EH (cell line): Measurements from ENCODE around the gene TMCO6.
"Not testable (repeated sequence)": the region's sequence is repeated elsewhere in the genome, so short reads cannot be mapped to it uniquely, and the experiment has no call there.

Experiments
- DNase-seq: peaks from one replicate; pipeline ENCODE4 v3.0.0-alpha.2; 2015; ENCODE audit warnings: low read depth

The TMCO6 gene

DNA sequence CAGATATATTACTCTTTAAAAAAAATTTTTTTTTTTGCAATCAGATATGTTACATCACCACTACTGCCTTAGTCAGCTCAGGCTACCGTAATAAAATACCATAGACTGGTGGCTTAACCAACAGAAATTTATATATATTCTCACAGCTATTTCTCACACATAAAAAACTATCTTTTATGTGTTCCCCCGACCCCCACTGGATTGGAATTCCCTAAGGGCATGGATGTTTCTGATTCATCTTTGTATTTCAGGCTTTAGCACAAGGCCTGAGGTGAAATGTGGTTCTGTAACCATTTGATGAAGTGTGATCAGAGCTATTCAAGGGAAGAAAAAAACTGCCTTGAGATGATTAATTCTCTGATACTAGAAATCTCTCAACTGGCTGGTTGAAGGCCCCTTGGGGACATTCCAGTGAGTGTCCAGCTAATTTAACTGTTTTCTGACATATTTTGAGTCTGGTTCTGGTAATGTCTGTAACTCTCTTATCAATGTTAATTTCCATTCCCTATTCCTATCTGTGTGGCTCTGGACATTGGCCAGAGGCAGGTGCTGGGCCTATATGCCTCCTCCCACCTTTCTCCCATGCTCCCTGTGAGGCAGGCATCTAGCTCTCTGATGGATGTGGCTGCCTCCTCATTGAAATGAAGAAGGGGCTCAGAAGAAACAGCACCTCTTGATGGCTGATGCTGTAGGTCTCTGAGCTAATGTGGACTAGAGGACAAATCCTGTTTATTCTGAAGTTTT, 8.8 kb upstream of the TMCO6 start:
- DNase-seq: peak; percentile 80

DNA sequence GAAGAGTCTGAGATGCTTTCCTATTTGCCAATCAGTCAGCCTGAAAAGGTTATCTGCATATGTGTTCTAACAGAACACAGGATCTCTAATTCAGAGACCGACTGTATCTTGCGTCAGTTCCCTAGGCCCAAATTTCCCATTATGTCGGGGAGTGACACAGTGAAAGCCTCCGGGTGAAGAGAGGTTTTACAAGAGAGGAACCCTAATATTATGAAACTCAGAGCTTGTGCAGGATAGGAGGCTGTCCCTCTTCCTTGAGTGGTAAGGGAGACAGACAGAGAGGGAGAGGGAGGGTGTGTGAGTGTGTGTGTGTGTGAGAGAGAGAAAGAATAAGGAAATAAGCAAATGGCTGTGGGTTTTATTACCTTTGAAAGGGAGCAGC, 8.2 kb upstream of the TMCO6 start:
- DNase-seq: no peak

DNA sequence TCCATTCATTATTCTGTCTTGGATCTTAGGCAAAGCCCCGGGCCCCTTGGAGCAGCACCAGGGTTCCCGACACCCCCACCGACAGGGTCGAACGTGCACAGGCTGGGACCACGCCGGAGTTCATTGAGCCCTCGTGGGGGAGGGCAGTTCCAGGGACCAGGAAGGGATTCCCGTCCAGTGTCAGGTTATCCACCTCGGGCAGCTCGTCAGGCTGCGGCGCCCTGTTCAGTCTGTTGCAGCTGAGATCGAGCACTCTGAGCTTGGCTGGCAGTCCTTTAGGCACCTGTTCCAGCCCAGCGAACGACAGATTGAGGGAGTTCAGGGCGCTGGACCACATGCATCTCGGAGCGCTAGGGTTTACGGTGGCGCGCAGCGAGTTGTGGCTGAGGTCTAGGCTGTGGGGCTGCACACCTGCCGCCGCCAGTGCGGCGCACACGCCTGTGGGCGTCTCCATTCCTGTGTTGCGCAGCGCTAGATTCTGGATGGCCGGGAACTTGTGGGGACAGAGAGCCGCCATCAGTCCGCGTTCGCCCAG, 7.4 kb upstream of the TMCO6 start:
- no peak for DNase-seq

DNA sequence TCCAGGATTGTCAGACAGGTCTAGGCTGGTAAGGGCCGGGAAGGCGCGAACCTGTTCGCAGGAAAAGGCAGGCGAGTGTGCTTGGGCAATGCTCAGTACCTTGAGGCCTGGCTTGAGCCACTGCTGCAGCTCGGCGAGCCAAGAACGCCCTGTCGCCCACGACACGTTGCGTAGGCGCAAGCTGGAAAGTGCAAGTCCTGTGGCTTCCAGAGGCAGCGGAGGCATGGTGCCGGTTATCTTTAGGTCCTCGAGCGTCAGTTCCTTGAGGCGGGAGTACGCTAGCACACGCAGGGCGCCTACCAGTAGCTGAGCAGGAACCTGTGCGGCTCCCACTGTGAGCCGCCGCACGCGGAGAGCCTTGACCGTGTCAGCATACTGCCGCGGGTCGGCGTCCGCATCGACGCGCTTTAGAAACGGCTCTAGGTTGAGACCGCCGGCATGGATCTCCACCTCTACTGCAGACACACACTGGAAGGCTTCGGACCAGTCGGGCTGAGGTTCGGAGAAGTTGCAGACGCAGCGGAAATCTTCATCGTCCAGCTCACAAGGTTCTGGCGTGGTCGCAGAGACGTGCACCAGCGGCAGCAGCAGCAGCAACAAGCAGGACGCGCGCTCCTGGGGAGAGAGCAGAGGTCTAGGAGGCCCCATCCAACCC, 6.8 kb upstream of the TMCO6 start:
- peak; percentile 52 for DNase-seq

DNA sequence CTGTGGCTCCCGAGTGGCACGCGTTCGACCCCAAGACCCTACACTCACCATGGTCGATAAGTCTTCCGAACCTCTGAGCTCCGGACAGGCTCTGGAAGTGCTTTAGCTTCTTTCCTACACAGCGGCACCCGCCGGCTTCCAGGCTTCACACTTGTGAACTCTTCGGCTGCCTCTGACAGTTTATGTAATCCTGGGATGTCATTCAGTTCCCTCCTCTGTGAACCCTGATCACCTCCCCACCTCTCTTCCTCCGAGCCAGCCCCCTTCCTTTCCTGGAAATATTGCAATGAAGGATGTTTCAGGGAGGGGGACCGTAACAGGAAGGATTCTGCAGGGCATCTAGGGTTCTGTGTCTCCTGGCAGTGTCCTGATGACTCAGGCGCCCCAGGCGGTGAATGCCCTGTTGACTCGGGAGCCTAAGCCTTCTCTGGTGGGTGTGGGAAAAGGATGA, 6.2 kb upstream of the TMCO6 start, which contains the start of gene CD14:
CD14 (minus strand) TSS at position 155 of the 451 bp plus-strand sequence; CDS start at position 51, 104 bp downstream.
- DNase-seq: peak; percentile 80

DNA sequence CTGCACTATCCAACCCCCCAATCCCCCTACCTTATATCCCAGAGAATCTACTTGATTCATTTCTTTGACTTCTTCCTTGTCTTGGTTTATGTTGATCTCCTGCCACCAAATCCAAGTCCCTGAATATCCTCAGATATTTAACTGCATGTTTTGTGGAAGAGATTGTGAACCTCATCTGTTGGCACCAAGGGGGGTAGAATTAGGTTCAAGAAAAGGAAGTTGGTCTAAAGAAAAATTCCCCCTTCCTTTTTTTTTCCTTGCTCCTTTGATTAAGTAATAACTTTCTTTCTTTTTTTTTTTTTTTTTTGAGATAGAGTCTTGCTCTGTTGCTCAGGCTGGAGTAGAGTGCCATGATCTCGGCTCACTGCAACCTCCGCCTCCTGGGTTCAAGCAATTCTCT, 5.8 kb upstream of the TMCO6 start:
- no peak for DNase-seq

DNA sequence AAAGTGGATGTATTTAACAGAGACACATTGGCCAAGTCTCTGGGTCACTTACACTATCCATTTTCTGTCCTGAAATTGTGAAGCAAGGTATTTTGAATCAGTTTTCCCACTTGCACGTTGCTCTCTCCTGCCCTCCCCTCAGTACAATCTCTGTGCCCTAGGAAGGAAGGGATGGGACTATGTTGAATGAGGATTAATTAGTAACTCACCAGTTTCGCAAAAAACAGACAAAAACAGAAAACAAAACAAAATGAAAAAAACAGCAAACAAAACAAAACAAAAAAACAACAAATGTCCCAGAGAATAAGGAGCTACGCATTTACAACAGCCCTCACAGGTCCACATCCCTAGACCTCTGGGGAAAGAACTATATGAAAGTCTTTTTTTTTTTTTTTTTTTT, 5.1 kb upstream of the TMCO6 start:
- no peak for DNase-seq

DNA sequence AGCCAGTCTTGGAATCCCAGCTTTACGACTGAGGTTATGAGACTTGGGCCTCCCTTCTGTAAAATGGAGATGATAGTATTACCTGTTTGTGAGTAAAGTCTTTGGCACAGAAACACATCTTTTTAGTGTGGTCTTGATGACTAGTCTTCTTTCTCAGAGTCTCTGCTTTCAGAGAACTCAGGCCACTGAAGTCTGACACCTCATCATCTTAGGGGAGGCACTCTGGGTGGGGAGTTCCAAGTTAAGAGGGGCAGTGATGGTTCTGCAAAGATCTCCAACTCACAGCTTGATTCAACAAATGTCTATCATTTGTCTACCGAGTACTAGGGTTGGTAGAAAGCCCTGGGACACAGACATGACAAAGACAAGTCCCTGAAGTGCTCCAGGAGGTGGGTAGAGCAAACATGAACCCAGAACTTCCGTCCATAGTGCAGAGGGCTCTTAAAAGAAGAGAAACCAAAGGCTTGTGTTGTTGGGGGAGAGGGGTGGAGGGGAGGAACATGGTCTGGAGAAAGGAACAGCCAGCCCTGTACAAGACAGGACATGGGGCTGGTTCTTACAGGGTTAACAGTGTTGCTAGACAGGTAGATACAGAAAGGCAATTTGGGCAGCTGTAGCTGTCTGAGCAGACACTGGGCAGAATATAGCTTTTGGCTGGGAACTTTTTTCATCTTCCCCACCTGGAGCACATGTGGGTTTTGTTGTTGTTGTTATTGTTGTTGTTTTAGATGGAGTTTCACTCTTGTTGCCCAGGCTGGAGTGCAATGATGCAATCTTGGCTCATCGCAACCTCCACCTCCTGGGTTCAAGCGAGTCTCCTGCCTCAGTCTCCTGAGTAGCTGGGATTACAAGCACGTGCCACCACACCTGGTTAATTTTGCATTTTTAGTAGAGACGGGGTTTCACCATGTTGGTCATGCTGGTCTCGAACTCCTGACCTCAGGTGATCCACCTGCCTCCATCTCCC, 3.7 kb upstream of the TMCO6 start:
- DNase-seq: no peak

DNA sequence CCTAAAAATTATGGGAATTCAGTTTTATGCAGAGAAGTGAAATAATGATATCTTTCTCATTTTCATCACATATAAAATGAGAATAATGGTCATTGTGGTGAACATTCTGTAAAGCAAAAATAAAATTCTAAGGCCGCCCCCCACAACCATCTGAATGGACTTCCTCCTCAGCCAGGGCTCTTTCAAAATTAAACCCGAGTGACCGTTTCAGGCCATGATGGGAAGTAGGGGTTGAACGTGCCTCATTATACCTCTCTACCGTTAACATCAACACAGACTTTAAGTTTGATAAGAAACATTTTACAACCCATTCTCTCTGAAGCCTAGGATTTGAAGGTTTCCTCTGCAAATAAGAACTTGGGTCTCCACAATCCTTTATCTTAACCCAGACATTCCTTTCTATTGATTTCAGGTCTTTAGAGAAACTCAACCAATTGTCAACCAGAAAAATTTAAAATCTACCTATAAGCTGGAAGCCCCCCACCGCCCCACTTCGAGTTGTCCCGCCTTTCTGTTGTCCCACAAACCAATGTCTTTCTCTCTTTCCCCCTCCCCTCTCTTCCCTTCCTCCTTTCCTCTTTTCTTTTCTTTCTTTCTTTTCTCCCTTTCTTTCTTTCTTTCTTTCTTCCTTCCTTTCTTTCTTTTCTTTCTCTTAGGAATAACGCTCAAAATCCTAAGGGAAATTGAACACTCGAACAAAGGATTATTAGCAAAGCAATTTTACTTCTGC, 1.7 kb upstream of the TMCO6 start:
- no peak for DNase-seq

DNA sequence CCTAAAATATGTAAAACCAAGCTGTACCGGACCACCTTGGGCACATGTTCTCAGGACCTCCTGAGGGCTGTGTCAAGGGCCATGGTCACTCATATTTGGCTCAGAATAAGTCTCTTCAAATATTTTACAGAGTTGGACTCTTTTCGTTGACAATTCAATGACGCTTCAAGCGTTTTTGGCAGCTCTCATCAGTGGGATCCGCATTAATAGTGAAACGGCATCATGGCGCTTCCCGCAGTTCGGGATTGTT, 428 bp upstream of the TMCO6 start:
- not testable (repeated sequence) for DNase-seq

DNA sequence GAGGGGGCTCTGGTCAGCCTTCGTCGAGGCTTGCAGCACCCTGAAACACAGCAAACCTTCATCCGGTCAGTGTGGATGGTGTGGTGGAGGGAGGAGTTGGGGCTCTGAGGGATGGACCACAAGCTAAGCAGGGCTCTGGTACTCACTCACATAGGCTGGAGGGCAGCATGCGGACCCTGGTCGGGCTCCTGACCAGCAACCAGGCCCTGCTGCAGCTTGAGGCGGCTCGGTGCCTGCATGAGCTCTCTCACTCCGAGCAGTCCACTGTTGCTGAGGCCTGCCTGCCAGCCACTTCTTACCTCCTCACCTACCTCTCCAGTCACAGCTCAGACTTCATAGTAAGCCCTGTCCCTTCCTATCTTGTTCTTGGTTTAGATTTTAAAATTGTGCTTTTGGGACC, 2.5 kb downstream of the TMCO6 start:
- no peak for DNase-seq

DNA sequence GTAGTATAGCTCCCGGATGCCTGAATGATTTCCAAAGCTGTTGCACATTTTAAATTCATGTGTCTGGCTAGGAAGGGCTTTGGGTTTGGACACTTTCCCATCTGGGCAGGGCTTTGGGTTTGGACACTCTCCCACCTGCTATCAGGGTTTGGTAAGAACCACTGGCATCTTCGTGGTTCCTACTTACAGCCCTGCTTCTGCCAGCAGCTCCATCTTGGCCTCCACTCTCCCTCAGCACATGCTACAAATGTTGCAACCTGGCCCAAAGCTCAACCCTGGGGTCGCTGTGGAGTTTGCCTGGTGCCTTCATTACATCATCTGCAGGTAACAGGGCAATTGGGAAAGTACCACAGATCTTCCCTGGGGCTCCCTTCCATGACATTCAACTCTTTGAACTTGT, 3.5 kb downstream of the TMCO6 start:
- DNase-seq: peak; percentile 25

DNA sequence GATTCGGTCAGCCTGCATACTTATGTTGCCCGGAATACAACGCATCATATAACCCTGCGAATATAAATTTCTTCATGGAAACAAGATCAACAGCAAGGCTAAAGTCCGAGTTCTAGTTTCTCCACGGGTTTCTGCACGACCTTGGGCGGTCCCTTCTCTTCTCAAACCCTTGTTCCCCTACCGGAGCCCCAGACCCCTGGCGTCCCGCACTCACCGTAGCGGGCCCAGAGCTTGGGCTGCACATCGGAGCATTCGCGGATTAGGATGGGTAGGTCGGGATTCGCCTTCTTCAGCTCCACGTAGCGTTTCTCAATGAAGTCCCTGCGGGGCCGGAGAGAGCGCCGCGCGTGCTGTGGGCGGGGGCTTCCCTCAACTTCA, 7.8 kb downstream of the TMCO6 start:
- DNase-seq: no peak

DNA sequence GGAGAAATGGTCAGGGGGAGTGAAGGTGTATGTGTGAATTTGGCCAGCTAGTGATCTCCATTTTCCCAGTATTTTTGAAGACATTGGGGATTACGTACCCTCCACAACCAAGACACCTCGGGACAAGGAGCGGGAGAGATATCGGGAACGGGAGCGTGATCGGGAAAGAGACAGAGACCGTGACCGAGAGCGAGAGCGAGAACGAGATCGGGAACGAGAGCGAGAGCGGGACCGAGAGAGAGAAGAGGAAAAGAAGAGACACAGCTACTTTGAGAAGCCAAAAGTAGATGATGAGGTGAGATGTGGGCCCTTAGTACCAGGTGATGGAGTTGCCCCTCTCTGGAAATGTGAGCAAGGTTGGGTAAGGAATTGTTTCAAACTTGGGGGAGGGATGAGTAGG, 19.6 kb downstream of the TMCO6 start:
- no peak for DNase-seq

DNA sequence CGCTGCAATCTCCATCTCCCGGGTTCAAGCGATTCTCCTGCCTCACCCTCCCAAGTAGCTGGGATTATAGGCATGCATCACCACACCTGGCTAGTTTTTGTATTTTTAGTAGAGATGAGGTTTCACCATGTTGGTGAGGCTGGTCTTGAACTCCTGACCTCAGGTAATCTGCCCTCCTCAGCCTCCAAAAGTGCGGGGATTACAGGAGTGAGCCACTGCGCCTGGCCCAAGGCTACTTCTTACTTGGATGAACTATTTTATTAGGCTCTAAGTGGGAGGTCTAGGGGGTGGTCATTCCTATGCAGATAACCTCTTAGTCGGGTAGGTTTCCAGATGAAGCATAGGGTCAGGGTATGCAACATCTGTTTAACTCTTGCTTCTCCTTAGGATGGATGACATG, 21.1 kb downstream of the TMCO6 start:
- not testable (repeated sequence) for DNase-seq

DNA sequence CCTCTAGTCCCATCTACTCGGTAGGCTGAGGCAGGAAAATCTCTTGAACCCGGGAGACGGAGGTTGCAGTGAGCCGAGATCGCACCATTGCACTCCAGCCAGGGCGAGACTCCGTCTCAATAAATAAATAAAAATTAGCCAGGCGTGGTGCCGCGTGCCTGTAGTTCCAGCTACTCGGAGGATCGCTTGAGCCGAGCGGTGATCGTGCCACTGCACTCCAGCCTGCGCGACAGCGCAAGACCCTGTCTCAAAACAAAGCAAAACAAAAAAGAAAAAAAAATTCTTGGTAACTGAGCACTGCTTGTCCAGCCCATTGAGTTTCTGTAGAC, 24.7 kb downstream of the TMCO6 start:
- no peak for DNase-seq

DNA sequence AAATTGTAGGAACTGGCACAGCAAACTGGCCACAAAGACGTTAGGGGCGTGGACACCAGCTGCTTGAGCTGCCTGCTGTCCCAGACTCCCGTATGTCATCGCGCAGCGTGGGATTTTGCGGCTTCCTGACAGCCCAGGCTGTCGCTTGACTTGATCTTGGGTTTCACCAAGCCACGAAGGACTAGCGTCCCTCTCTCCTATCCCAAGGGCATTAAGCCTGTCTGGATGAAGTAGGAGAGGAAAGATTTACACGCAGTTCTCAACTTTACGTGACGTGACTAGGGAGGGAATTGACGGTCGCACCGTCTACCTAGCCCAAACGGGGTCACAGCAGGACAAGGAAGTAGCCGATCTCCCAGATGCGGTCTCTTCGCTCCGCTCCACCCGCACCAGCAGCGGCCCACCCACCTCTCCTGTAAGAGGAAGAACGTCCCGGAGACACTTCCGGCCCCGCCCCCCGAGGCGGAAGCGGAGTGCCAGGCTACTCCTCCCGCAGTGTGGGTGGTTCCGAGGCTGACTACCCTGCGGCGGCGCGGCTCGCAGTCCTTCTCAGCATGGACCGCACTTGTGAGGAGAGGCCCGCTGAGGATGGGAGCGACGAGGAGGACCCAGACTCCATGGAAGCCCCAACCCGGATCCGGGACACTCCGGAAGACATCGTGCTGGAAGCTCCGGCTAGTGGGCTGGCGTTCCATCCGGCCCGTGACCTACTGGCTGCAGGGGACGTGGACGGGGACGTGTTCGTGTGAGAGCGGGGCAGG, 25.3 kb downstream of the TMCO6 start, which contains the start of gene WDR55:
WDR55 (plus strand) TSS at position 546 of the 761 bp plus-strand sequence; CDS start at position 555, 9 bp downstream.
- DNase-seq: peak; percentile 95

DNA sequence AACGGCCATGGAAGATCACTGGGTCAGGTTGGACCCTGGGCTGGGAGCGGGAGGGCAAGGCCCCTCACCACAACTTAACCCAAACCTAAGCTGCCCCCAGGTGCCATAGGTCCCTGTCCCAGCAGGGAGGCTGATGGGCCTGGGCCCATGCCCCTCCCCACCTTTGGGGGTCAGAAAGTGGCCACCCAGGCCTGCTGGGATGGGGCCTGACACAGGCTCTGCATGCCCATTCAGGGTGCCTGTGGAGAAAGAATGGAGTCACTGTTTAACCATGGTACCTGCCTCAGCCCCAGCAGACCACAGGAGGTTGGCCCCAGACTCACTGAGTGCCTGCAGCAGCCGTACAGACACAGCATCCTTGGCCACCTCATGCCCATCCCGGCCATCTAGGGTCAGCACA, 31.8 kb downstream of the TMCO6 start:
- DNase-seq: not testable (repeated sequence)

DNA sequence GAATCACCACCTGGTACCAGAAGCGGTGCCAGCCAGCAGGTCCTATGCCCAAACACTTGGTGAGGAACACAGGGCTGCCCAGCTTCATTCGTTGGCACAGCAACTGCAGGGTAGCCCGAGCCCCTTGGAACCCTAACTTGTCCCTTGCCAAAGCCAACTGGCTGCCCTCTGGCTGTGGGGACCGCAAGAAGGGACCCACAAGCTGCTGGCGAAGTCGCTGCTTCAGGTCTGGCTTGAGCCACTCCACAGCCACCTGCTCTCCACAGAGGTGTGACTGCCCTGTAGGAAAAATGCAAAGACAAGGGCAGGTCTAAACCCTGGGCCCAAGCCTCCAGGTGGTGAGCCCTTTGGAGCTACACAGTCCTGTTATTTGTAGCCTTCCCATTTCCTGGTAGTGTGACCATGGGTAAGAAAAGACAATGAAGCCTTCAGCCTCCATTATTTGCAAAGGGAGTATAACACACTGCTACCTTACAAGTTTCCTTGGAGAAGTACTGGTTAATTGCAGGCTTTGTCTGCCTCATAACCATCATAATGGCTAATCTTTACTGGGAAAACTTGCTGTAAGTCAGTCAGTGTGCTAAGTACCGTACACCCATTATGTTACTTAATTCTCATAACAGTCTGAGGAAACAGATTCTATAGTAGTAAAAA, 32.3 kb downstream of the TMCO6 start:
- no peak for DNase-seq

DNA sequence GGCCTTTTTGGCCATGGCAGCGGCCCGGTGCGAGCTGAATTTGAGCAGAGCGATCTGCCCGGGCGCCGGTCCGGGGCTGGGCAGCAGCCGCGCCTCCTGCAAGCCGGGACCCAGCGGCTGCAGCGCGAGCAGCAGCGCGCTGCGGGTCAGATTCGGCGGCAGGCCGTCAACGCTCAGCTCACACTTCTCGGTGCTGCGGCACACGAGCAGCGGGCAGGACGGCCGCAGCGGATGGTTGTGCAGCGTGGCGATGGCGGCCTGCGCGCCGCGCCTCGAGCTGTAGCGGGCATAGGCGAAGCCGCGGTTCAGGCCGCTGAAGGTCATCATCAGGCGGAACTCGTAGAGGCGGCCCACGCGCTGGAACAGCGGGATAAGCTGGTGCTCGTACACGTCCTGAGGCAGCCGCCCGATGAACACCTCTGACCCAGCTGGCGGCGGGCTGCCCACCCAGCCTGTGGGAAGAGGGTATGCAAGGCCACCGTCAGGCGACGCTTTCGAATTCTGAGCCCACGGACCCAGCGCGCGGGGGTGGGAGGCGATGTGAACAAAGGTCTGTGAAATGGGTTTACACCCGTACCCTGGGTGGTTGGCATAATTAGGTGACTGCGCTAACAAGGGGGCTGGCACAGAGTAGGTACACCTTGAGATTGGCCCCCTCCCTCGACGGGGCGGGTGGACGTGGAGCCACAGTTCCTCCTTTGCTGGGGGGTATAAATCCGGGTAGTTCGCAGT, 33.4 kb downstream of the TMCO6 start:
- DNase-seq: peak; percentile 41
